ENCODE results near the gene MRPL18.

Gene MRPL18

GRCh38 chr6:159844737-159845645 lies 54.7 kb downstream of the MRPL18 start:
- DNase-seq (ENCODE audit: low spot score), result no peak
- no peak for TF ChIP-seq CTCF (IDR thresholded peaks at IDR 0.05; ENCODE audit: extremely low read depth, missing control alignments)

All from GM20000 (cell line).